ENCODE results near the gene NPC1.

DNA sequence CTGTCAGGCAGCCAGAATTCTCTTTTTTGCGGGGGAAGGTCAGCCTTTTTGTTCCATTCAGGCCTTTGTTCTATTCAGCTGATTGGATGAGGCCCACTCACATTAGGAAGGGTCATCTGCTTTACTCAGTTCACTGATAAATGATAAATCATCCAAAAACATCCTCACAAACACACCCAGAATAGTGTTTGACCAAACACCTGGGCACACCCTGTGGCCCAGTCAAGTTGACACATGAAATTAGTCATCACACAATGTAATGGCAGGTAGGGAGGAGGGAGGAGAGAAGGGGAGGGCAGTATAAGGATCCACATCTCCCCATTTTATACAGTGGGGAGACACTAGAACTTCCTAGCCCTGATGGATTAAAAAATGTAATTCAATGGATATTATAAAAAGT is 91.3 kb downstream of the NPC1 start:
- TF ChIP-seq, protein P1, sequence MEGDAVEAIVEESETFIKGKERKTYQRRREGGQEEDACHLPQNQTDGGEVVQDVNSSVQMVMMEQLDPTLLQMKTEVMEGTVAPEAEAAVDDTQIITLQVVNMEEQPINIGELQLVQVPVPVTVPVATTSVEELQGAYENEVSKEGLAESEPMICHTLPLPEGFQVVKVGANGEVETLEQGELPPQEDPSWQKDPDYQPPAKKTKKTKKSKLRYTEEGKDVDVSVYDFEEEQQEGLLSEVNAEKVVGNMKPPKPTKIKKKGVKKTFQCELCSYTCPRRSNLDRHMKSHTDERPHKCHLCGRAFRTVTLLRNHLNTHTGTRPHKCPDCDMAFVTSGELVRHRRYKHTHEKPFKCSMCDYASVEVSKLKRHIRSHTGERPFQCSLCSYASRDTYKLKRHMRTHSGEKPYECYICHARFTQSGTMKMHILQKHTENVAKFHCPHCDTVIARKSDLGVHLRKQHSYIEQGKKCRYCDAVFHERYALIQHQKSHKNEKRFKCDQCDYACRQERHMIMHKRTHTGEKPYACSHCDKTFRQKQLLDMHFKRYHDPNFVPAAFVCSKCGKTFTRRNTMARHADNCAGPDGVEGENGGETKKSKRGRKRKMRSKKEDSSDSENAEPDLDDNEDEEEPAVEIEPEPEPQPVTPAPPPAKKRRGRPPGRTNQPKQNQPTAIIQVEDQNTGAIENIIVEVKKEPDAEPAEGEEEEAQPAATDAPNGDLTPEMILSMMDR (IDR thresholded peaks at IDR 0.05; ENCODE audit: extremely low read depth in 1 of 2, insufficient read depth in 1 of 2, low read depth in 1 of 2, low read length in 2 of 2) = no peak
- no peak for TF ChIP-seq POLR2A (IDR thresholded peaks at IDR 0.05; ENCODE audit: low read depth, low read length)
- TF ChIP-seq EZH2 (IDR thresholded peaks at IDR 0.05; ENCODE audit: borderline replicate concordance, low read depth, low read length, severe bottlenecking) = no peak
- TF ChIP-seq, protein P2, sequence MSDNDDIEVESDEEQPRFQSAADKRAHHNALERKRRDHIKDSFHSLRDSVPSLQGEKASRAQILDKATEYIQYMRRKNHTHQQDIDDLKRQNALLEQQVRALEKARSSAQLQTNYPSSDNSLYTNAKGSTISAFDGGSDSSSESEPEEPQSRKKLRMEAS (IDR thresholded peaks at IDR 0.05; ENCODE audit: insufficient read depth, insufficient read length) = no peak
- TF ChIP-seq FOS (IDR thresholded peaks at IDR 0.05; ENCODE audit: borderline replicate concordance, insufficient read depth, low read length) = no peak
- no peak for TF ChIP-seq POLR2AphosphoS5 (IDR thresholded peaks at IDR 0.05; ENCODE audit: insufficient read depth, low read depth, low read length)
- no peak for TF ChIP-seq MYC (IDR thresholded peaks at IDR 0.05; ENCODE audit: low read depth, low read length)
- no peak for TF ChIP-seq GATA2 (IDR thresholded peaks at IDR 0.05; ENCODE audit: insufficient read depth, insufficient read length, low read depth, low read length)

Data from endothelial cell of umbilical vein (primary cell).